ENCODE results near the gene PCDHGB4. TPM values are rescaled to one million over a fixed set of nuclear protein-coding genes. Genes with fewer than 3 reads are reported as not detected.

The PCDHGB4 gene
- total and polyA plus RNA-seq, 10 of the 15 experiments (the other 5 are each of a cell fraction or from before 2014, with no cell fraction given): 0.02 to 0.20 (median 0.04) TPM; not detected in 4

DNA sequence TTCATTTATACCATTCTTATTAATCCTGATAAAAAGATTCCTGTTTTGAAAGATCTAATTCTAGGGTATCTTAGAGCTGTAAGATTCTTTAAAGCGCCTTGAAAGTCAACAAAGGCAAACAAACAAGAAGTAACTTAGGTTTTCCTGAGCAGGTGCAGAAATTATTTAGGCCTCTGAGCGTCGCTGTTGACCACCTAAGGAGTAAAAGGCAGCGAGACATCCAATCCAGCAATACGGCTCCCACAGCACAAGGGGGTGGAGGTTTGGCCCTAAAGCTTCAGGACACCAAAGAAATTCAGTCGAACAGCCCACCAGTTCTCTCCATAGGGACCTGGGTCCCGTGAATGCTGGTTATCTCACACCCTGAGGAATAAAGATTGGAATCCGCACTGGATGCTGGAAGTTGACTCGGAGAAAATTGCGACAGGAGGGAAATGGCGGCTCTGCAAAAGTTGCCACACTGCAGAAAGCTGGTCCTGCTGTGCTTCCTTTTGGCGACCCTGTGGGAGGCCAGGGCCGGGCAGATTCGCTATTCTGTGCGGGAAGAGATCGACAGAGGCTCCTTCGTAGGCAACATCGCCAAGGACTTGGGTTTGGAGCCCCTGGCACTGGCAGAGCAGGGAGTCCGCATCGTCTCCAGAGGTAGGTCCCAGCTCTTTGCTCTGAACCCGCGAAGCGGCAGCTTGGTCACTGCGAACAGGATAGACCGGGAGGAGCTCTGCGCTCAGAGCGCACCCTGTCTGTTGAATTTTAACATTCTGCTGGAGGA lies 48.8 kb upstream of the PCDHGB4 start, which contains the start of gene PCDHGA2:
Gene PCDHGA2 (plus strand): TSS at position 223 of the 769 bp plus-strand sequence.
- no peak for DNase-seq (ENCODE audit: low read depth, low spot score)
- no peaks in the 10 kb centered on the region for H4K20me1 ChIP-seq (ENCODE audit: control insufficient read depth, insufficient read depth)
- no peaks in the 10 kb centered on the region for H3K4me1 ChIP-seq (ENCODE audit: control insufficient read depth, insufficient read depth, low read length)
- intact Hi-C loops (cut with micrococcal nuclease; ENCODE audit: unreplicated experiment) (no loop called here), in situ Hi-C loops (cut with MboI) (no loop called here)
- SMC1A ChIA-PET (ENCODE audit: uncharacterized antibody, unreplicated experiment): interaction anchor here (1.3 to 1.6 kb wide), 2 partner anchors 10 to 225 kb away, joined by 3 to 6 read pairs; no protein-coding TSS in a partner anchor
- no peaks in the 10 kb centered on the region for H3K27me3 ChIP-seq (replicated peaks in 1 of 2; ENCODE audit: control insufficient read depth in 2 of 2, insufficient read depth in 2 of 2, low read length in 1 of 2)
- no TSS peak for BruUV-seq (replicated peaks)
- no peak for FAIRE-seq
- no peaks in the 10 kb centered on the region for H3K36me3 ChIP-seq (ENCODE audit: control insufficient read depth in 2 of 2, insufficient read depth in 2 of 2, low read length in 1 of 2)
- no peak within 1 kb of the TSS for H3K9ac ChIP-seq (ENCODE audit: control insufficient read depth, insufficient read depth, low read length)
- 42% methylated on average over 27 of the region's 27 CpGs for WGBS (ENCODE audit: insufficient coverage, insufficient replicate concordance, low lambda C conversion rate, missing lambda C conversion rate)
- no peak within 1 kb of the TSS for H2AFZ ChIP-seq (ENCODE audit: control insufficient read depth, low read depth, low read length)
- H3K4me2 ChIP-seq (ENCODE audit: control insufficient read depth, insufficient read depth): no peak within 1 kb of the TSS
- POLR2A ChIA-PET: no interaction called here
- ATAC-seq: peak; percentile 49
- CTCF ChIA-PET: interaction anchor here (1.4 to 1.7 kb wide), 2 partner anchors 16 to 18 kb away, joined by 5 read pairs; partner anchors contain the start of gene TAF7
- no peaks in the 10 kb centered on the region; the same call in 1 of the 3 replicates for H3K9me3 ChIP-seq (replicated peaks; ENCODE audit: control insufficient read depth, insufficient read depth, low read length)
- RAD21 ChIA-PET (ENCODE audit: unreplicated experiment): interaction anchor here (0.7 kb wide), 1 partner anchor 225 kb away, joined by 3 read pairs; no protein-coding TSS in a partner anchor
- H3K79me2 ChIP-seq (ENCODE audit: control insufficient read depth, insufficient read depth, low read length): no peaks in the 10 kb centered on the region
- H3K27ac ChIP-seq (ENCODE audit: control insufficient read depth, insufficient read depth): no peak within 1 kb of the TSS
- H3K4me3 ChIP-seq: no peak within 1 kb of the TSS
- TF ChIP-seq RAD21 (IDR thresholded peaks at IDR 0.05; ENCODE audit: insufficient read depth, low read depth, low read length): peak; percentile 42
- TF ChIP-seq, protein P1, sequence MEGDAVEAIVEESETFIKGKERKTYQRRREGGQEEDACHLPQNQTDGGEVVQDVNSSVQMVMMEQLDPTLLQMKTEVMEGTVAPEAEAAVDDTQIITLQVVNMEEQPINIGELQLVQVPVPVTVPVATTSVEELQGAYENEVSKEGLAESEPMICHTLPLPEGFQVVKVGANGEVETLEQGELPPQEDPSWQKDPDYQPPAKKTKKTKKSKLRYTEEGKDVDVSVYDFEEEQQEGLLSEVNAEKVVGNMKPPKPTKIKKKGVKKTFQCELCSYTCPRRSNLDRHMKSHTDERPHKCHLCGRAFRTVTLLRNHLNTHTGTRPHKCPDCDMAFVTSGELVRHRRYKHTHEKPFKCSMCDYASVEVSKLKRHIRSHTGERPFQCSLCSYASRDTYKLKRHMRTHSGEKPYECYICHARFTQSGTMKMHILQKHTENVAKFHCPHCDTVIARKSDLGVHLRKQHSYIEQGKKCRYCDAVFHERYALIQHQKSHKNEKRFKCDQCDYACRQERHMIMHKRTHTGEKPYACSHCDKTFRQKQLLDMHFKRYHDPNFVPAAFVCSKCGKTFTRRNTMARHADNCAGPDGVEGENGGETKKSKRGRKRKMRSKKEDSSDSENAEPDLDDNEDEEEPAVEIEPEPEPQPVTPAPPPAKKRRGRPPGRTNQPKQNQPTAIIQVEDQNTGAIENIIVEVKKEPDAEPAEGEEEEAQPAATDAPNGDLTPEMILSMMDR (IDR thresholded peaks at IDR 0.05 in 2 of 3, conservative IDR thresholded peaks at IDR 0.05 in 1 of 3; ENCODE audit: control insufficient read depth in 2 of 3, extremely low read depth in 1 of 3, insufficient read depth in 1 of 3, low read depth in 3 of 3, low read length in 3 of 3): peak; percentile 16 to 46 (median 40); a peak in 5 of 6 replicates
- TF ChIP-seq SPI1 (IDR thresholded peaks at IDR 0.05; ENCODE audit: borderline replicate concordance, insufficient read depth, low read depth, low read length): no peak
- TF ChIP-seq, protein P2, sequence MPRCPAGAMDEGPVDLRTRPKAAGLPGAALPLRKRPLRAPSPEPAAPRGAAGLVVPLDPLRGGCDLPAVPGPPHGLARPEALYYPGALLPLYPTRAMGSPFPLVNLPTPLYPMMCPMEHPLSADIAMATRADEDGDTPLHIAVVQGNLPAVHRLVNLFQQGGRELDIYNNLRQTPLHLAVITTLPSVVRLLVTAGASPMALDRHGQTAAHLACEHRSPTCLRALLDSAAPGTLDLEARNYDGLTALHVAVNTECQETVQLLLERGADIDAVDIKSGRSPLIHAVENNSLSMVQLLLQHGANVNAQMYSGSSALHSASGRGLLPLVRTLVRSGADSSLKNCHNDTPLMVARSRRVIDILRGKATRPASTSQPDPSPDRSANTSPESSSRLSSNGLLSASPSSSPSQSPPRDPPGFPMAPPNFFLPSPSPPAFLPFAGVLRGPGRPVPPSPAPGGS (IDR thresholded peaks at IDR 0.05; ENCODE audit: borderline replicate concordance, insufficient read depth, low read depth, low read length, poor library complexity, severe bottlenecking): no peak
- TF ChIP-seq, protein P3, sequence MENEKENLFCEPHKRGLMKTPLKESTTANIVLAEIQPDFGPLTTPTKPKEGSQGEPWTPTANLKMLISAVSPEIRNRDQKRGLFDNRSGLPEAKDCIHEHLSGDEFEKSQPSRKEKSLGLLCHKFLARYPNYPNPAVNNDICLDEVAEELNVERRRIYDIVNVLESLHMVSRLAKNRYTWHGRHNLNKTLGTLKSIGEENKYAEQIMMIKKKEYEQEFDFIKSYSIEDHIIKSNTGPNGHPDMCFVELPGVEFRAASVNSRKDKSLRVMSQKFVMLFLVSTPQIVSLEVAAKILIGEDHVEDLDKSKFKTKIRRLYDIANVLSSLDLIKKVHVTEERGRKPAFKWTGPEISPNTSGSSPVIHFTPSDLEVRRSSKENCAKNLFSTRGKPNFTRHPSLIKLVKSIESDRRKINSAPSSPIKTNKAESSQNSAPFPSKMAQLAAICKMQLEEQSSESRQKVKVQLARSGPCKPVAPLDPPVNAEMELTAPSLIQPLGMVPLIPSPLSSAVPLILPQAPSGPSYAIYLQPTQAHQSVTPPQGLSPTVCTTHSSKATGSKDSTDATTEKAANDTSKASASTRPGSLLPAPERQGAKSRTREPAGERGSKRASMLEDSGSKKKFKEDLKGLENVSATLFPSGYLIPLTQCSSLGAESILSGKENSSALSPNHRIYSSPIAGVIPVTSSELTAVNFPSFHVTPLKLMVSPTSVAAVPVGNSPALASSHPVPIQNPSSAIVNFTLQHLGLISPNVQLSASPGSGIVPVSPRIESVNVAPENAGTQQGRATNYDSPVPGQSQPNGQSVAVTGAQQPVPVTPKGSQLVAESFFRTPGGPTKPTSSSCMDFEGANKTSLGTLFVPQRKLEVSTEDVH (IDR thresholded peaks at IDR 0.05; ENCODE audit: low read depth, partially characterized antibody): no peak
- no peak for TF ChIP-seq CBX5 (IDR thresholded peaks at IDR 0.05; ENCODE audit: low read depth)
- TF ChIP-seq ZNF24 (IDR thresholded peaks at IDR 0.05): no peak
- TF ChIP-seq, protein P4, sequence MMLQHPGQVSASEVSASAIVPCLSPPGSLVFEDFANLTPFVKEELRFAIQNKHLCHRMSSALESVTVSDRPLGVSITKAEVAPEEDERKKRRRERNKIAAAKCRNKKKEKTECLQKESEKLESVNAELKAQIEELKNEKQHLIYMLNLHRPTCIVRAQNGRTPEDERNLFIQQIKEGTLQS (IDR thresholded peaks at IDR 0.05; ENCODE audit: borderline replicate concordance, extremely low read depth, low read depth, low read length): no peak
- TF ChIP-seq, protein P5, sequence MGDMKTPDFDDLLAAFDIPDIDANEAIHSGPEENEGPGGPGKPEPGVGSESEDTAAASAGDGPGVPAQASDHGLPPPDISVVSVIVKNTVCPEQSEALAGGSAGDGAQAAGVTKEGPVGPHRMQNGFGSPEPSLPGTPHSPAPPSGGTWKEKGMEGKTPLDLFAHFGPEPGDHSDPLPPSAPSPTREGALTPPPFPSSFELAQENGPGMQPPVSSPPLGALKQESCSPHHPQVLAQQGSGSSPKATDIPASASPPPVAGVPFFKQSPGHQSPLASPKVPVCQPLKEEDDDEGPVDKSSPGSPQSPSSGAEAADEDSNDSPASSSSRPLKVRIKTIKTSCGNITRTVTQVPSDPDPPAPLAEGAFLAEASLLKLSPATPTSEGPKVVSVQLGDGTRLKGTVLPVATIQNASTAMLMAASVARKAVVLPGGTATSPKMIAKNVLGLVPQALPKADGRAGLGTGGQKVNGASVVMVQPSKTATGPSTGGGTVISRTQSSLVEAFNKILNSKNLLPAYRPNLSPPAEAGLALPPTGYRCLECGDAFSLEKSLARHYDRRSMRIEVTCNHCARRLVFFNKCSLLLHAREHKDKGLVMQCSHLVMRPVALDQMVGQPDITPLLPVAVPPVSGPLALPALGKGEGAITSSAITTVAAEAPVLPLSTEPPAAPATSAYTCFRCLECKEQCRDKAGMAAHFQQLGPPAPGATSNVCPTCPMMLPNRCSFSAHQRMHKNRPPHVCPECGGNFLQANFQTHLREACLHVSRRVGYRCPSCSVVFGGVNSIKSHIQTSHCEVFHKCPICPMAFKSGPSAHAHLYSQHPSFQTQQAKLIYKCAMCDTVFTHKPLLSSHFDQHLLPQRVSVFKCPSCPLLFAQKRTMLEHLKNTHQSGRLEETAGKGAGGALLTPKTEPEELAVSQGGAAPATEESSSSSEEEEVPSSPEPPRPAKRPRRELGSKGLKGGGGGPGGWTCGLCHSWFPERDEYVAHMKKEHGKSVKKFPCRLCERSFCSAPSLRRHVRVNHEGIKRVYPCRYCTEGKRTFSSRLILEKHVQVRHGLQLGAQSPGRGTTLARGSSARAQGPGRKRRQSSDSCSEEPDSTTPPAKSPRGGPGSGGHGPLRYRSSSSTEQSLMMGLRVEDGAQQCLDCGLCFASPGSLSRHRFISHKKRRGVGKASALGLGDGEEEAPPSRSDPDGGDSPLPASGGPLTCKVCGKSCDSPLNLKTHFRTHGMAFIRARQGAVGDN (IDR thresholded peaks at IDR 0.05): no peak
- TF ChIP-seq BRCA1 (IDR thresholded peaks at IDR 0.05; ENCODE audit: low read depth, low read length): no peak

Measured in GM12878 (cell line).